ENCODE measurements around the gene CST1. TPM values are rescaled to one million over a fixed set of nuclear protein-coding genes. Genes with fewer than 3 reads are reported as not detected.
"Not testable (repeated sequence)": the region's sequence is repeated elsewhere in the genome, so short reads cannot be mapped to it uniquely, and the experiment has no call there.

The CST1 gene
- polyA plus RNA-seq, 10 donors: not detected

GRCh38 chr20:23755131-23755611 is 4.4 kb upstream of the CST1 start:
- DNase-seq: not testable (repeated sequence)

- no peak for DNase-seq
Observed at GRCh38 chr20:23754731-23755130, 4.0 kb upstream of the CST1 start.

- no peak for DNase-seq
Observed at GRCh38 chr20:23753589-23753988, 2.9 kb upstream of the CST1 start.

GRCh38 chr20:23753194-23753548 is 2.4 kb upstream of the CST1 start:
- DNase-seq: no peak

GRCh38 chr20:23752481-23753193 is 1.9 kb upstream of the CST1 start:
- no peak for DNase-seq

- DNase-seq: no peak
Observed at GRCh38 chr20:23752019-23752418, 1.3 kb upstream of the CST1 start.

GRCh38 chr20:23749746-23750145 is 989 bp downstream of the CST1 start:
- no peak for DNase-seq

- not testable (repeated sequence) for DNase-seq
Observed at GRCh38 chr20:23748975-23749374, 1.8 kb downstream of the CST1 start.

- DNase-seq: not testable (repeated sequence)
Observed at GRCh38 chr20:23747551-23747950, 3.2 kb downstream of the CST1 start.

GRCh38 chr20:23747092-23747491 is 3.6 kb downstream of the CST1 start:
- DNase-seq: not testable (repeated sequence)

GRCh38 chr20:23746321-23746720 is 4.4 kb downstream of the CST1 start:
- DNase-seq: no peak

- no peak for DNase-seq
Observed at GRCh38 chr20:23745247-23745646, 5.5 kb downstream of the CST1 start.

- no peak for DNase-seq
Observed at GRCh38 chr20:23744817-23745216, 5.9 kb downstream of the CST1 start.

- not testable (repeated sequence) for DNase-seq
Observed at GRCh38 chr20:23735391-23735790, 15.3 kb downstream of the CST1 start.

- DNase-seq: not testable (repeated sequence)
Observed at GRCh38 chr20:23734949-23735348, 15.8 kb downstream of the CST1 start.

- DNase-seq: not testable (repeated sequence)
Observed at GRCh38 chr20:23734440-23734839, 16.3 kb downstream of the CST1 start.

- no peak for DNase-seq
Observed at GRCh38 chr20:23727016-23727415, 23.7 kb downstream of the CST1 start.

GRCh38 chr20:23725102-23725501 is 25.6 kb downstream of the CST1 start:
- no peak for DNase-seq

GRCh38 chr20:23723659-23724307 is 27.0 kb downstream of the CST1 start:
- not testable (repeated sequence) for DNase-seq

- DNase-seq: not testable (repeated sequence)
Observed at GRCh38 chr20:23722851-23723250, 27.9 kb downstream of the CST1 start.

- DNase-seq: no peak
Observed at GRCh38 chr20:23721962-23722361, 28.8 kb downstream of the CST1 start.

- not testable (repeated sequence) for DNase-seq
Observed at GRCh38 chr20:23719351-23719750, 31.4 kb downstream of the CST1 start.

- not testable (repeated sequence) for DNase-seq
Observed at GRCh38 chr20:23711778-23712177, 39.0 kb downstream of the CST1 start.
